Activated naive CD8-positive, alpha-beta T cell (primary cell): ENCODE measurements around the gene DISC1.
"Not testable (repeated sequence)": the region's sequence is repeated elsewhere in the genome, so short reads cannot be mapped to it uniquely, and the experiment has no call there.

Experiments used
- H3K27ac Mint-ChIP-seq: one replicate; pipeline ENCODE4 v1.8.0; 2021; ENCODE audit warnings: mixed read lengths
- H3K27me3 Mint-ChIP-seq: one replicate; pipeline ENCODE4 v1.8.0; 2021; ENCODE audit warnings: mixed read lengths
- H3K36me3 Mint-ChIP-seq: one replicate; pipeline ENCODE4 v1.8.0; 2021; ENCODE audit warnings: mixed read lengths
- H3K4me1 Mint-ChIP-seq: one replicate; pipeline ENCODE4 v1.8.0; 2021; ENCODE audit warnings: low read depth, mixed read lengths
- H3K4me3 Mint-ChIP-seq: one replicate; pipeline ENCODE4 v1.8.0; 2021; ENCODE audit warnings: mild to moderate bottlenecking, mixed read lengths
- H3K9me3 Mint-ChIP-seq: one replicate; pipeline ENCODE4 v1.8.0; 2021; ENCODE audit warnings: low read depth, mixed read lengths

Gene DISC1

GRCh38 chr1:231753313-231753712 lies 126.7 kb downstream of the DISC1 start:
- no peak overlapping the region for H3K27ac Mint-ChIP-seq
- peaks cover 37% of the 10 kb centered on the region for H3K36me3 Mint-ChIP-seq
- H3K4me1 Mint-ChIP-seq: no peaks in the 10 kb centered on the region
- peaks cover 4% of the 10 kb centered on the region for H3K9me3 Mint-ChIP-seq
- H3K27me3 Mint-ChIP-seq: no peaks in the 10 kb centered on the region
- no peak overlapping the region for H3K4me3 Mint-ChIP-seq

DNA sequence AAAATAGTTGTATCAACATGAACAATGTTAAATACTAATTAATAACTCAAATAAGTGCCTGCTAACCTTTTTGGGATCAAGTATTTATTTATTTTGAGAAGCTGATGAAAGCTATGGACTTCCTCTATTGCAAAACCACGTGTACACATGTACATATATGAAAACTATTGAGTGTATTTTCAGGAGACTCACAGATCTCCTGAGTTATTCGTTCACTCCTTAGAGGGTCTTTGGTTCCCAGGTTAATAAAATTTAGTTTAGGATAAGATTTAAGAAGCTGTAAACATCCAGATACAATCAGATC lies 130.5 kb downstream of the DISC1 start:
- Mint-ChIP-seq H3K4me3 (no peak overlapping the region), H3K27me3 (no peaks in the 10 kb centered on the region), H3K27ac (no peak overlapping the region), H3K9me3 (no peaks in the 10 kb centered on the region), H3K36me3 (peaks cover 24% of the 10 kb centered on the region), H3K4me1 (no peaks in the 10 kb centered on the region)

DNA sequence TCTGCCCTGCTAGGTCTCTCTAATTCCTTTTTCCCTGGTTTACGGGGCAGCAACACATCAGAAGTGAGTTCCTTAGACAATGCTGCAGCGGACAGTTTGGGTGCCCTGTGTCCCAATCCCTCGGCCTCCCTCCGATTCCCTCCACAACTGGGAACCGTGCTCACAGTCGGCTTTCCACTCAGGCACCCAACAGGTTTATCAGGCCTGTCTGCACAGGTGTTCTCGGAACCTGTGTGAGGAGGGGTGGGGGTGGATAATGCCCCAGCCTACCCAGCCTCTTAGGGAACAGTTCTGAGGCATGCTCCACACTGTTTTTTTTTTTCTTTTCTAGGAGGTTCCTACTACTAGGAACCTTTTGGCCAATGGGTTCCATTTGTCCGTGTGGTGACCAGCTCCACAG lies 131.2 kb downstream of the DISC1 start:
- Mint-ChIP-seq H3K4me3 (no peak overlapping the region), H3K9me3 (no peaks in the 10 kb centered on the region), H3K27me3 (no peaks in the 10 kb centered on the region), H3K36me3 (peaks cover 18% of the 10 kb centered on the region), H3K27ac (no peak overlapping the region), H3K4me1 (no peaks in the 10 kb centered on the region)

DNA sequence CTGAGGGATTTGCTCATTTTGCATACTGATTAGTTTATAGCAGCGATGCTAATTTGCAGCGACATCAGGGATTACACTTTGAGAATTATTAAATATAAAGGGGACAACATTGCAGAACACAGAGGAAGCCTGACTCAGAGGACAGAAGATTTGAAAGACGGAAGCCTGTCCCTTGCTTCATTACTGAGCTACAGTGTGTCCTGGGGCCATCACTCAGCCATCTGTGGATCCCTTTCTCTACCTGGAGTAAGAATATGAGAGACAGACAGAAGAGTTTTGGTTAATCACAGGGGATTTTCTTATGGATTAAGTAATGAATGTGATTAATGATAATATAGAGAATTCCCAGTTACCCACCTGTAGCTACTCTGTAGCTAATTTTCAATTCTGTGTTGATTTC lies 134.7 kb downstream of the DISC1 start:
- Mint-ChIP-seq H3K36me3 (peaks cover 11% of the 10 kb centered on the region), H3K27ac (no peak overlapping the region), H3K27me3 (no peaks in the 10 kb centered on the region), H3K4me3 (no peak overlapping the region), H3K9me3 (no peaks in the 10 kb centered on the region), H3K4me1 (no peaks in the 10 kb centered on the region)

GRCh38 chr1:231761747-231762541 lies 135.4 kb downstream of the DISC1 start:
- no peaks in the 10 kb centered on the region for H3K9me3 Mint-ChIP-seq
- no peak overlapping the region for H3K4me3 Mint-ChIP-seq
- no peak overlapping the region for H3K27ac Mint-ChIP-seq
- no peaks in the 10 kb centered on the region for H3K27me3 Mint-ChIP-seq
- no peaks in the 10 kb centered on the region for H3K4me1 Mint-ChIP-seq
- peaks cover 11% of the 10 kb centered on the region for H3K36me3 Mint-ChIP-seq

DNA sequence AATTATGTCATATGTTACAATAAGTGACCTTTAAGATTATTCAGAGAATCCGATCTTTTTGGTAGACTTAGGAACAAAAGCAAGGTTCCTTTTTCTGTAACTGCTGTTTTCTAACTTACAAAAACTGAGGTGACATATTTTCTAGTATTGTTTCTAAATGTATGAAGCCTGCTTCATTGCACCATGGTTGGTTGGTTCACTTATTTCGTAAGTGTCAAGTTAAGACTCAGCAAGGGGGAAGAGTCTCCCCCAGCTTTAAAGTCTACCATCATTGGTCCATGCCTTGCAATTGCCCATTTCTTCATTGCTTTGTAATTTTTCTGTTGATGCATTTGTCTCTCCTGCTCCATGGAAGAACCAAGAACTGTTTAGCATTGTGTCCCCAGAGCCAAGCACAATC lies 136.9 kb downstream of the DISC1 start:
- Mint-ChIP-seq H3K27ac (no peak overlapping the region), H3K9me3 (no peaks in the 10 kb centered on the region), H3K27me3 (no peaks in the 10 kb centered on the region), H3K4me3 (no peak overlapping the region), H3K36me3 (peaks cover 18% of the 10 kb centered on the region), H3K4me1 (no peaks in the 10 kb centered on the region)

DNA sequence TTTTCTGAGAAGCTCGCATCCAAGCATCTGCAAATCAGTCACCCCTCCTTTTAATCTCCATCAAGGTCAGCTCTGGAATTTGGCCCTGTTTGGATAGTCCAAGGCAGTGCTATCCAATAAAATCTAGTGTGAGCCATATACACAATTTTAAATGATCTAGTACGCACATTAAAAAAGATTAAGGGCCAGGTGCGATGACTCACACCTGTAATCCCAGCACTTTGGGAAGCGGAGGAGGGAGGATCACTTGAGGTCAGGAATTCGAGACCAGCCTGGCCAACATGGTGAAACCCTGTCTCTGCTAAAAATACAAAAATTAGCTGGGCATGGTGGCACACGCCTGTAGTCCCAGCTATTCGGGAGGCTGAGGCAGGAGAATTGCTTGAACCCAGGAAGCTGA lies 139.2 kb downstream of the DISC1 start:
- H3K4me1 Mint-ChIP-seq, H3K27me3 Mint-ChIP-seq, H3K4me3 Mint-ChIP-seq, H3K27ac Mint-ChIP-seq, H3K9me3 Mint-ChIP-seq: not testable (repeated sequence)
- H3K36me3 Mint-ChIP-seq: peaks cover 27% of the 10 kb centered on the region

DNA sequence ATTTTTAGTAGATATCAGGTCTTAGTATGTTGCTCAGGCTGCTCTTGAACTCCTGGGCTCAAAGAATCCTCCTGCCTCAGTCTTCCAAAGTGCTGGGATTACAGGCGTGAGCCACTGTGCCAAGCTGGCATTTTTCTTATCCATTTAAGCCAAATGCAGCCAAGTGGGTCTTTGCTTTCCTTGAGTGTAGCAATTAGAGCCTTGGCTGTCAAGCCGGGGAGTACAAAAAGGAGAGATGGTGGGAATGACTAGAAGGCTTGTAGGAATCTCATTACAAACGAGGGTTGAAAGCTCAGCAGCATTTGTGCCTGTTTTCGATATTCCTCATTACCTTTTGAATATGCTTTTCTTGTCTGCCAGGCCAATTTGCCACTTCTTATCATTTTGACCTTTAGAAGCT lies 140.9 kb downstream of the DISC1 start:
- Mint-ChIP-seq H3K4me3 (no peak overlapping the region), H3K36me3 (peaks cover 30% of the 10 kb centered on the region), H3K27ac (no peak overlapping the region), H3K4me1 (no peaks in the 10 kb centered on the region), H3K9me3 (no peaks in the 10 kb centered on the region), H3K27me3 (no peaks in the 10 kb centered on the region)

DNA sequence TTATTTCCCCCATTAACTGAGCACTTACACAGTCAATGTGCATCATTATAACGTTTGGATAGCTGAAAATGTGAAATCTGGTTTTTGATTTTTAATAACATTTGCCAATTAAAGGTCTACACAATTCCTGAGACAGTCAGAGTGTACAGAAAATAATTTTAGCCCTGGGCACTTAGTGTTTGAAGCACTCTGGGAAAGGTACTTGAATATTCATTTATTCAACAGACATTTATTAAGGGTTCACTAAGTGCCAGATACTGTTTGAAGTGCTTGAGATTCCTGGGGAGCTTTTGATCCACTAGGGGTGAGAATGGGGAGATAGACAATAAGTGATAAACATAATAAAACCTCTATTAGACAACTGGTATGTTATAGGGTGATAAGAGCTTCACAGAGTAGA lies 141.8 kb downstream of the DISC1 start:
- no peaks in the 10 kb centered on the region for H3K4me1 Mint-ChIP-seq
- no peaks in the 10 kb centered on the region for H3K9me3 Mint-ChIP-seq
- H3K36me3 Mint-ChIP-seq: peaks cover 30% of the 10 kb centered on the region
- H3K27me3 Mint-ChIP-seq: no peaks in the 10 kb centered on the region
- no peak overlapping the region for H3K4me3 Mint-ChIP-seq
- H3K27ac Mint-ChIP-seq: no peak overlapping the region

DNA sequence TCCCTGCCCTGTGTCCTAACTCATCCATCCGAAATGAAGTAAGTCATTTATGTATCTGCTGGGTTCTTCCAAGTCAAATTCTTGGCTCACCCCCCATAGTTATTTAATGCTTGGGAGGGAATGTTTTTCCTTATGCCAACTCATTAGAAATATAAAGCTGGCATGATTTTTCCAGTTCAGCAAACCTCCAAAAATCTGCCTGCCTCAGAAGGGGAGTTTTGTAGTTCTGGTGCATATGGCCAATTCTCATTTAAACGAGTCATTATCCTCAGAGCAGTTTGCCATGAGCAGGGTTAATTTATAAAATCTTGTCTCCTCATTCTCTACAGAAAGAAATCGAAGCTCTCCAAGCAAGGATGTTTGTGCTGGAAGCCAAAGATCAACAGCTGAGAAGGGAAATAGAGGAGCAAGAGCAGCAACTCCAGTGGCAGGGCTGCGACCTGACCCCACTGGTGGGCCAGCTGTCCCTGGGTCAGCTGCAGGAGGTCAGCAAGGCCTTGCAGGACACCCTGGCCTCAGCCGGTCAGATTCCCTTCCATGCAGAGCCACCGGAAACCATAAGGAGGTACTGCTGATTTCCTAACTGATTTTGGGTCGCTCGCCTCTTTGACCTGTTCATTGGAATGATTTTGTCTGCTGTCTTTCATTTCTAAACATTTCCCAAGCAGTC lies 144.1 kb downstream of the DISC1 start:
- Mint-ChIP-seq H3K27ac (no peak overlapping the region), H3K9me3 (no peaks in the 10 kb centered on the region), H3K4me3 (no peak overlapping the region), H3K27me3 (no peaks in the 10 kb centered on the region), H3K36me3 (peaks cover 36% of the 10 kb centered on the region), H3K4me1 (no peaks in the 10 kb centered on the region)

DNA sequence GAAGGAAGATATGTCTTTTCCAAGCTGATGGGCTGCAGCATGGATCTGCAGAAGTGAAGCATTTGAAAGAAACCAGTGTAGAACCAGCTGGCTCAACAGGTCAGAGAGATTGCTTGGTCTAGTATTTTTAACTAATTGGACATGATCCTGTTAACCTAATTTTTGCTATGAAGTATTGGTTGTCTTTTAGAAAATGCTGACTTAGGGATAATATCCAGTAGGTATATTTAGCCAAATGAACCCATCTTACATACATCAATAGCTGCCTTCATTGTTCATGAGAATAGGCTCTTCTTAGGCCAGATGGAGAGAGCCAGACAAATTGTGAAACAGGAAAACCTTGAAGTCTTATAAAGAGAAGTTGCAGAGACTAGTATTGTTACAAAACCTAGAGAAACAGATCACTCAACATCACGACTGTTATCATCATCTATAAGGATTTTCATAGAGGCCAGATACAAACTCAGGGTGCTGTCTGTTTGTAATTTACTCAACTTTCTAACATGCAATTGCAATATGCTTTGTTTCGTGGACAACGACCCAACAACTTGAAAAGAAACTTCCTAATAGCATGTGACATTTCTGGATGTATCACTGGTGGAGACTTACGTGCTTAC lies 148.2 kb downstream of the DISC1 start:
- no peak overlapping the region for H3K27ac Mint-ChIP-seq
- H3K4me1 Mint-ChIP-seq: no peaks in the 10 kb centered on the region
- H3K36me3 Mint-ChIP-seq: peaks cover 21% of the 10 kb centered on the region

DNA sequence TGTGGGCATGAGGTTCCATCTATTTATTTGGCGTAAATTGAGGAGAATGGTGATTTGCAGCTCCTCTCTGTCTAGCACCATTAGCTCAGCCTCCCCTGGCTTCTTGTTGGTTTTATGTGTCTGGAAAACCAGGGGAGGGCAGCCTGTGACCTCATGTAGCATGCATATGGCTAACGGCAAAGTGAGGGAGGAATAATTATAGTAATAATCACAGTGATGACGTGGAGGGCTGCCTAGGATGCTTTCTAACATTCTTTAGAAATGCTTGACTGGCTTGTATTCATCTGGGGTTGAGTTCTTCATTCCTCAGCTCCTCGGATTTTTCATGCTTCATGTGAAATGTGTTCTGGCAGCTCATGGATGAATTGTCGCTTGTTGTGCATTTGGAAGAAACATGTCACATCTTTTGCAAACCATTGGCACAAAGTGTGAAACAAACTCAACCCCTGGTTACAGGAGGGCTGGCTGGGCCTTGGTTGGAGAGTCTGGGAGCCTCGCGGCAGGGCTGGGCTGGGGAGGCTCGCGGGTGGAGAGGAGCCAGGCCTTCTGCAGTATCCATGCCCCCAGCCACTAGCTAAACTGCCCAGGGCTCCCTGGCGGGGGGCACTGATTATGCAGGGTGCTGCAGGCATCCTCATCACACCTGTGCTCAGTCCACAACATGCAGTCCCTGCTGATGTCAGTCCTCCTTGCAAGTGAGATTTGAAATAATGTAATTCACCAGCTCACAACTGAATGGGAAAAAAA lies 149.6 kb downstream of the DISC1 start:
- Mint-ChIP-seq H3K27me3 (no peaks in the 10 kb centered on the region), H3K27ac (no peak overlapping the region), H3K4me3 (no peak overlapping the region), H3K36me3 (peaks cover 17% of the 10 kb centered on the region), H3K9me3 (no peaks in the 10 kb centered on the region), H3K4me1 (no peaks in the 10 kb centered on the region)

More for the DNA sequence above, 148.2 kb downstream of the DISC1 start:
- H3K27me3 Mint-ChIP-seq: no peaks in the 10 kb centered on the region
- H3K9me3 Mint-ChIP-seq: no peaks in the 10 kb centered on the region
- H3K4me3 Mint-ChIP-seq: no peak overlapping the region

DNA sequence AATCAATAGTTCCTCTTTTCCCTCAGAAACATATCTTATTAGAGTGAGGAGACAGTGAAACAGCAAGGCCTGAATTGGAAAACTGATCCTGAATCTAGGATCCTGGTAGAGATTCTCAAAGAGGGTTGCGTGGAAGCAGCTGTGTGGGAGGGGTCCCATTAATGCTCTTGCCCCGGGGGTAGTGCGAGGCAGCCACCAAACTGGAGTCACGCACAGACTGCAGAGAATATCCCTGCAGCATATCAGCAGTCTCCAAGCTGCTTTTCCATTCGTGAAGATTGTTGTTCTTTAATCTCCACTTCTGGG lies 150.1 kb downstream of the DISC1 start:
- no peaks in the 10 kb centered on the region for H3K4me1 Mint-ChIP-seq
- no peak overlapping the region for H3K4me3 Mint-ChIP-seq
- no peak overlapping the region for H3K27ac Mint-ChIP-seq
- peaks cover 15% of the 10 kb centered on the region for H3K36me3 Mint-ChIP-seq
- no peaks in the 10 kb centered on the region for H3K27me3 Mint-ChIP-seq
- H3K9me3 Mint-ChIP-seq: no peaks in the 10 kb centered on the region

DNA sequence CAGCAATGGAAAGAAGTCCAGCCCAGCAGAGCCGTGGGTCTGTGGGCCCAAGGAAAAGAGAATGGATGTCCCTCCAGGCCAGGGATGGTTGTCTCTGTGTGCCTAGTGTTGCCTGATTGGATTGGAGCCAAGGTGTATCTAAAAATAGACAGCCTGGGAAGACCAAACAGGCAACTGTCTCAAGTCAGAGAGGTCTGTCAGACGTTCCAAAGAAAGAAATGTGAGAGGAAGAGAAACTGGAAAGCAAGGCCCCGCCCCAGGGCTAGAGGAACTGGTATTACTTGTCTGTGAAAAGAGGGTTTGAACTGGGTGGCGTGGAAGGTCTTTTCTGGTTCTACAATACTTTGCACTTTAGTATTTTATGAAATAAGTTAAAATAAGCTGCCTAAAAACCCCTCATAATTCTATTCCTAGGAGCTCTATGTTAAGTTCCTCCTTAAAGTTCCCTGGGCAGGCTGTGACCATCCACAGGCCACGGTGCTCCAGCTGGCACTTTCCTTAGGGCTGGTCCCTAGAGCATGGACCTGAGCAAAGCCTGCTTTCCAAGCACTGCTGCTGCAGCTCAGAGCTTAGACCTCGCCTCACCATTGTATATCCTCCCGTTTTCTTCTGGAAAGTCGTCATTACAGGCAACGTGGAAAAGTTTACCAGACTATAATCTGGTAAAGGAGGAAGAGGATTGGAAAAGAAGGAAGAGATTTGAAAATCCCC lies 151.6 kb downstream of the DISC1 start:
- H3K27me3 Mint-ChIP-seq: no peaks in the 10 kb centered on the region
- peaks cover 13% of the 10 kb centered on the region for H3K36me3 Mint-ChIP-seq
- H3K4me1 Mint-ChIP-seq: no peaks in the 10 kb centered on the region
- H3K4me3 Mint-ChIP-seq: no peak overlapping the region
- H3K27ac Mint-ChIP-seq: no peak overlapping the region
- no peaks in the 10 kb centered on the region for H3K9me3 Mint-ChIP-seq

DNA sequence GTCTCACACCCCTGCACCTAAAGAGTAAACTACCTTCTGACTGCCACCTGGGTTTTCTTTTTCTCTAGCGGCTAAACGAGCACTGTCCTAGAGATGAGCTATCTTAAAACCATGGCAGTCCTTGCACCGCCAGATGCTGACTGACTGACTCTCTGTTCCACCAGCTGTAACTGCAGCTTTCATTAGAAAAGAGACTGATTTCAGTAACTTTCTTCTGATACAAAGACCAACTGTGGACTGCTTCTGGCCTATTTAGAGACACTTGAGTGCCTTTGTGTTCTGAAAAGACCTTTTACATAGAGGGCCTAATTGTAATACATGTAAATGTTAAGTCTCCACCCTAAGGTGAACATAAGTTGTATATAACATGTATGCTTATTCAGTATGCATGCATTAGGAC lies 152.5 kb downstream of the DISC1 start:
- no peak overlapping the region for H3K4me3 Mint-ChIP-seq
- no peaks in the 10 kb centered on the region for H3K27me3 Mint-ChIP-seq
- H3K36me3 Mint-ChIP-seq: peaks cover 16% of the 10 kb centered on the region
- no peaks in the 10 kb centered on the region for H3K4me1 Mint-ChIP-seq
- H3K9me3 Mint-ChIP-seq: no peaks in the 10 kb centered on the region
- no peak overlapping the region for H3K27ac Mint-ChIP-seq
